Myocyte (in vitro differentiated cells): ENCODE data around the gene EPC1. TPM values are rescaled to one million over a fixed set of nuclear protein-coding genes. Genes with fewer than 3 reads are reported as not detected.
"Not testable (repeated sequence)": the region's sequence is repeated elsewhere in the genome, so short reads cannot be mapped to it uniquely, and the experiment has no call there.

Source experiments
- DNase-seq: peaks from one replicate; pipeline ENCODE4 v3.0.0-alpha.2; 2012; ENCODE audit warnings: low read depth
- total RNA-seq: library from RNA; depleted of rRNA; stranded (reverse); fragments of >200 nt; gene quantifications from 2 replicates; pipeline ENCODE4 v1.2.3, GENCODE V29; 2014

Gene EPC1
- total RNA-seq, 1 donor from 2014 or later, result 27.5 TPM

- DNase-seq, result no peak
These were observed 53.4 kb downstream of the EPC1 start for GRCh38 chr10:32293581-32293980.

GRCh38 chr10:32279795-32280194 is 67.2 kb downstream of the EPC1 start:
- no peak for DNase-seq

GRCh38 chr10:32273336-32273735 is 73.6 kb downstream of the EPC1 start:
- DNase-seq, result no peak

DNA sequence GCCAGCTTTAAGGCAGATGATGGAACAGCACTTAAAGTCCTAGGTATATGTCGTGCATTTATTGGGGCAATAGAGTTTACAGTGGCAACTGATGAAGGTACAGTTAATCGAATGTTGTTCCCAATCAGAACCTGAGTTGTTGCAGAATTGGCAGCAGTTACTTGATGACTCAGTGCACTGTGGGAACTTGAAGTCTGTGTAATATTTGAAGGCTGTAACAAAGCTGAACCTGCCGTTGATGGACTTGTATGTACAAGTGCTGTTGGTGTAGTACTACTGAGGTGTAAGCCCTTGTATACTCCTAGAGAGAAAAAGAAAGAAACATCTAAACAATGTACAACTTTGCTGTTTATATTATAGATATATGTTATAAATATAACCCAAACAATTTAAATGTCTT is 75.3 kb downstream of the EPC1 start:
- DNase-seq, result no peak

DNA sequence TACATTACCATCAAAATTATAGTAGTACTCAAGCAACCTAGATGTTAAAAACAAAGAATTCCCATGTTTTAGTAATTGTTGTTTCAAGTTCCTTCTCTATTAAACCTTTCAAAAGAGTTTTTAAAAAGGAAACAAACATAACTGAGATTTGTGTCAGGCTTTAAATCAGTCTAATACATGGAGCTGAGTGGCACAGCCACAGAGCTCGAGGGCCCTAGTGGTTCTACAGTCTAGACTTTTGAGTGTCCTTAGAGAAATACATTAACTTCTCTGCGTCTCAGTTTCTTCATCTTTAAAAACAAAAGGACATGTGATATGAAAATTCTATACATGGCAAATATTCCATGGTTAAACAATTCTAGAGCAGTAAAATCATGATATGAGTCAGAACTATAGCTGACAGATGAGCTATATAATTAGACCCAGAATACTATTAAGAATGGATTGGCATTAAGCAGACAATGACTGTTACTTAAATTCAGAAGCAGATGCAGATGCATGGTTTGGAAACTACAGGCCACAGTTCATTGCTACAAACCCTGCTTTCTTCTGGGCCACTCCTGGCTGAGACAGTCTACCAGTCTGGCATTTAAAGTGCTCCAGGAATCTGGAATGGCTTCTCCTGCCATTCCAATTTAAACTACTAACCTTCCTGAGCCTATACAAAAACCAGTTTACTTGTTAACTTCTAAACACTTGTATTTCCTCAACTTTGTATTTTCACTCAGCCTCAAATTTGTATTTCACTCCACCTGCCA is 77.4 kb downstream of the EPC1 start:
- DNase-seq, result no peak

GRCh38 chr10:32268788-32269187 is 78.2 kb downstream of the EPC1 start:
- DNase-seq, result no peak

- no peak for DNase-seq
These were observed 80.0 kb downstream of the EPC1 start for GRCh38 chr10:32266979-32267378.

DNA sequence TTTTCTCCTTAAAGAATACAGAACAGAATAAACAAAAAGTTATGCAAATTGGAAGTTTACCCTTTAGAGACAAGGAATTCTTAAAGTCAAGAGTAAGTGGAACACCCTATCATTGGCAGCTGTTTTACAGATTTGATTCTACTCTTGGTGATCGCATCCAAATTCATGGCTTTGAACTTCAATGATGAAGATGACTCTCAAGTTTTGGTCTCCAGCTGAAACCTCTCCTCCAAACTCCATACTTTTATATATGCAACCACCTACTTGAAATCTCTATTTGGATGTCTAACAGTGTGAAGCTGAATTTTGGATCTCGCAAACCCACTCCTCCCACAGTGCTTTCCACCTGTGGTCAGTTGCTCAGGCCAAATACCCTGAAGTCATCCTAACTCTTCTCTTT is 80.4 kb downstream of the EPC1 start:
- no peak for DNase-seq

GRCh38 chr10:32265756-32266155 is 81.2 kb downstream of the EPC1 start:
- DNase-seq, result no peak

DNA sequence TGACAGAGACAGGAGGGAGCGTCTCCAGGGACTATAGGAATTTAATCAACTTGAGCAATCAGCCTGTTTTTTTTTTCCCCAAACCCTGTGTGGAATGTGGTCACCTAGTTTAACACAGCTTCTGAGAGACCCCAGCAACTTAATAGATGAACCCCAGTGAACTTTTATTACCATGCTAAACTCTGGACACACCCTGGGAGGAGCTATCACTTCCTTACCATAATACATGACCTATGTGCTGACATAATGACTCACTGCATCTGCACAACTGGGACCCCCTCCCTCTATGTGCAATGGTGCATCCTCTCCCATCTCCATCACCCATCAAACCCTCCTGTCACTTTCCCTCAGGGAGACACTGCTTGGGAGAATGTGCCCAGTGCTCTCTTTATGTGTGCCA is 83.7 kb downstream of the EPC1 start:
- no peak for DNase-seq

DNA sequence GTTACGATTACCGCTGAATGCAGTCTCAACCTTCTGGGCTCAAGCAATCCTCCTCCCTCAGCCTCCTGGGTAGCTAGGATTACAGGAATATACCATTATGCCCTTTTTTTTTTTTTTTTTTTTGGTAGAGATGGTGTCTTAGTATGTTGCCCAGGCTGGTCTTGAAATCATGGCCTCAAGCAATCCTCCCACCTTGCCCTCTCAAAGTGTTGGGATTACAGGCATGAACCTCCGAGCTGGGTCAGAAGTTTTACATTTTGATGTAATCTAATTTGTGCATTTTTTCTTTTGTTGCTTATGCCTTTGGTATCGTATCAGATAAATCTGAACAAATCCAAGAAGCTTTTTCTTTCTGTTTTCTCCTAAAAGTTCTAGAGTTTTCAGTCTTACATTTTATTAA is 87.4 kb downstream of the EPC1 start:
- DNase-seq, result no peak

DNA sequence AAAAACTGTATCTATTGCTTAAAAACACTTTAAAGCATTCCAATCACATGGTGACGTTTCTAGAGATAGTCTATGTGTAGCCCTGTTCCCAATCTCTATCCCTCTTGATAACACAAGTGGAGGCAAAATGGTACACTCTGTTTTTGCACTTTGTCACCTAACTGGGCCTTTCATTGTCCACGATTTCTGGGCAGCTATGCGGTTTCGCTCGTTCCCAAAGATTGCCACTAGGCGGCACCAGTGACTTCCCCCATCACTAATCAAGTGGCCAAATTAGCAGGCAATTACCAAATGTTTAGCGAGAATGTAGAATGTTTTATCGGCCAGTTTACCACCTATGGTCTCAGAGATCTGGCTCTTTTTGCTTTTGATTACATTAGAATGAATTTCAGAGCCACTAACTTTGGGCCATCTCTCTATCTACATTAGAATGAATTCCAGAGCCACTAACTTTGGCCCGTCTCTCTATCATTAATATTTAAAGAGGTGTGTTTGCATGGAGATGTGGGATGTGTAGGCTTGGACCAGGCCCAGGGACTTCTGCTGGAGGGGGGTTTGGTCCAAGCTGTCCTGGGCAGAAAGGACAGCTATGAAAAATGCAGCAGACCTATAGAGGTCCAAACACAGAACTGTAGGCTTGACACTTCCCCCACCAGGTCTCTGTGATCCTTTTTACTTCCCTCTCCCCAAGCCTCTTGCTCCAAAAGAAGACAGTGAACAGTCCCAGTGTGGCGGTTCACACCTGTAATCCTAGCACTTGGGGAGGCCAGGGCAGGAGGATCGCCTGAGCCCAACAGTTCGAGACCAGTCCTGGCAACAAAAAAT is 90.1 kb downstream of the EPC1 start:
- peak; percentile 60 for DNase-seq

DNA sequence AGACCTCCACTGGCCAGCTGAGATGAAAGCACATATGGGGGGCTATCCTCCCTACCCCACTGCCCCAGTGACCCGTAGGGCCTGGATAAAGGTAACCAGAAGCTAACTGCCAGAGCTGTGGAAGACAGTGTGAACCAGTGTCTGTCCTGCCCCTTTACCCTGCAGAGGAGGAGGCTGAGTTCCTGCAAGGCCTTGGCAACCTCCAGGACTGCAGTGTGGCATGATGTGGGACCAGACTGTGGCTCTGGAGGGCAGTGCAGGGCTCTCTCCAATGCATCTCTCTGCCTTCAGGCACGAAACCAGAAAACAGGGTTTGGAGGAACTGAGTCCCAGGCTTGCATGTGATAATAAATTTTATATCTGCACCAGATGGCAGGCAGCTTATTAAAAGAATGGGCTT is 93.1 kb downstream of the EPC1 start:
- DNase-seq, result no peak

DNA sequence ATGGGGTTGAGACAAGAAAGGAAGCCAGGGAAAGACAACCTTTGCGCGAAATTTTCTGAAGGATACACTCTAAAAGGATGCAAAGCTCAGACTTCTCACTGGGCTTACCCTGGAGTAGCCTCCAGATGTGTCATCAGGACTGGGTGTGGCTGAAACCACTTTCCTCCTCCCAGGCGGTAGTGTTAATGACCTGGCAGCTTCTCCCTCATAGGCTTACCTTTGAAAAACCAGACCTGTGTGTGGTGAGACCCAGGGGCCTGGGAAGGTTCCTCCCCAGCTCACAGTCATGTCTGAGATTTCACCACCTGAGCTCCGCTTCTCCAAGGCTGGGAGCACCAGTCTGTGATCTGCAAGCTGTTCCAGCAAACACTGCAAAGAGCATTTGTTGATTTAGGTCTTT is 93.7 kb downstream of the EPC1 start:
- DNase-seq, result no peak

- not testable (repeated sequence) for DNase-seq
These were observed 96.5 kb downstream of the EPC1 start for GRCh38 chr10:32250489-32250888.

- no peak for DNase-seq
These were observed 100.3 kb downstream of the EPC1 start for GRCh38 chr10:32246685-32247084.

GRCh38 chr10:32245760-32246159 is 101.2 kb downstream of the EPC1 start:
- DNase-seq, result no peak

GRCh38 chr10:32244421-32245207 is 102.3 kb downstream of the EPC1 start:
- no peak for DNase-seq

- no peak for DNase-seq
These were observed 102.9 kb downstream of the EPC1 start for GRCh38 chr10:32244011-32244410.

GRCh38 chr10:32241946-32242345 is 105.0 kb downstream of the EPC1 start:
- DNase-seq, result no peak

- no peak for DNase-seq
These were observed 106.5 kb downstream of the EPC1 start for GRCh38 chr10:32240471-32240870.

GRCh38 chr10:32239769-32240168 is 107.2 kb downstream of the EPC1 start:
- peak; percentile 9 for DNase-seq
